MM.1S (cell line): ENCODE results near the gene EMSY.

ENCODE experiments used
- EZH2 ChIP-seq: fragments of 300-600 bp; sonication (generic); optimal IDR thresholded peaks from 2 replicates; pipeline ENCODE3; 2017; ENCODE audit warnings: low read depth, mild to moderate bottlenecking, antibody characterized with exemption, low read length, mixed read lengths
- TF ChIP-seq, protein P1 (sequence below): fragments of 300-600 bp; sonication (generic); IDR thresholded peaks from 2 replicates; pipeline ENCODE4 v1.5.1; 2016; ENCODE audit warnings: antibody characterized with exemption, low read length, mixed read lengths

- TF ChIP-seq, protein P1, sequence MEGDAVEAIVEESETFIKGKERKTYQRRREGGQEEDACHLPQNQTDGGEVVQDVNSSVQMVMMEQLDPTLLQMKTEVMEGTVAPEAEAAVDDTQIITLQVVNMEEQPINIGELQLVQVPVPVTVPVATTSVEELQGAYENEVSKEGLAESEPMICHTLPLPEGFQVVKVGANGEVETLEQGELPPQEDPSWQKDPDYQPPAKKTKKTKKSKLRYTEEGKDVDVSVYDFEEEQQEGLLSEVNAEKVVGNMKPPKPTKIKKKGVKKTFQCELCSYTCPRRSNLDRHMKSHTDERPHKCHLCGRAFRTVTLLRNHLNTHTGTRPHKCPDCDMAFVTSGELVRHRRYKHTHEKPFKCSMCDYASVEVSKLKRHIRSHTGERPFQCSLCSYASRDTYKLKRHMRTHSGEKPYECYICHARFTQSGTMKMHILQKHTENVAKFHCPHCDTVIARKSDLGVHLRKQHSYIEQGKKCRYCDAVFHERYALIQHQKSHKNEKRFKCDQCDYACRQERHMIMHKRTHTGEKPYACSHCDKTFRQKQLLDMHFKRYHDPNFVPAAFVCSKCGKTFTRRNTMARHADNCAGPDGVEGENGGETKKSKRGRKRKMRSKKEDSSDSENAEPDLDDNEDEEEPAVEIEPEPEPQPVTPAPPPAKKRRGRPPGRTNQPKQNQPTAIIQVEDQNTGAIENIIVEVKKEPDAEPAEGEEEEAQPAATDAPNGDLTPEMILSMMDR = no peak
- TF ChIP-seq EZH2 = no peak
Observed at GRCh38 chr11:76466666-76467065, 21.8 kb downstream of the EMSY start.
